ENCODE data around the gene VEGFC. TPM values are rescaled to one million over a fixed set of nuclear protein-coding genes. Genes with fewer than 3 reads are reported as not detected.

Gene VEGFC
- total RNA-seq, 4 donors from 2014 or later, result 2.6 to 14.9 (median 5.4) TPM

- Histone ChIP-seq H3K36me3 (no peaks in the 10 kb centered on the region), H3K4me3 (no peak overlapping the region), H3K27me3 (no peaks in the 10 kb centered on the region), H3K27ac (no peak overlapping the region), H3K9me3 (no peaks in the 10 kb centered on the region), H3K4me1 (no peaks in the 10 kb centered on the region)
- no peak for TF ChIP-seq CTCF (IDR thresholded peaks at IDR 0.05)
- TF ChIP-seq POLR2A (IDR thresholded peaks at IDR 0.05), result no peak
- no peak for DNase-seq
Observed at GRCh38 chr4:176742211-176742610, 50.5 kb downstream of the VEGFC start.

- Histone ChIP-seq H3K27ac (no peak overlapping the region), H3K9me3 (no peaks in the 10 kb centered on the region), H3K27me3 (no peaks in the 10 kb centered on the region), H3K4me3 (no peak overlapping the region), H3K4me1 (no peaks in the 10 kb centered on the region), H3K36me3 (no peaks in the 10 kb centered on the region)
- DNase-seq, result no peak
- TF ChIP-seq CTCF (IDR thresholded peaks at IDR 0.05) (no peak), POLR2A (IDR thresholded peaks at IDR 0.05) (no peak)
Observed at GRCh38 chr4:176741253-176741652, 51.5 kb downstream of the VEGFC start.

- no peak for DNase-seq
- no peaks in the 10 kb centered on the region for H3K27me3 ChIP-seq
- H3K27ac ChIP-seq, result no peak overlapping the region
- TF ChIP-seq CTCF (IDR thresholded peaks at IDR 0.05) (no peak), POLR2A (IDR thresholded peaks at IDR 0.05) (no peak)
- no peaks in the 10 kb centered on the region for H3K9me3 ChIP-seq
- no peak overlapping the region for H3K4me3 ChIP-seq
- H3K36me3 ChIP-seq, result no peaks in the 10 kb centered on the region
- H3K4me1 ChIP-seq, result no peaks in the 10 kb centered on the region
Observed at GRCh38 chr4:176735300-176735699, 57.4 kb downstream of the VEGFC start.

- no peaks in the 10 kb centered on the region for H3K4me1 ChIP-seq
- H3K9me3 ChIP-seq, result no peaks in the 10 kb centered on the region
- H3K27ac ChIP-seq, result no peak overlapping the region
- no peaks in the 10 kb centered on the region for H3K36me3 ChIP-seq
- no peak for DNase-seq
- no peak overlapping the region for H3K4me3 ChIP-seq
- no peaks in the 10 kb centered on the region for H3K27me3 ChIP-seq
- TF ChIP-seq CTCF (IDR thresholded peaks at IDR 0.05), result no peak
- no peak for TF ChIP-seq POLR2A (IDR thresholded peaks at IDR 0.05)
Observed at GRCh38 chr4:176734461-176734860, 58.3 kb downstream of the VEGFC start.

GRCh38 chr4:176729489-176729888 is 63.2 kb downstream of the VEGFC start:
- Histone ChIP-seq H3K27me3 (no peaks in the 10 kb centered on the region), H3K9me3 (no peaks in the 10 kb centered on the region), H3K4me1 (no peaks in the 10 kb centered on the region), H3K27ac (no peak overlapping the region), H3K36me3 (no peaks in the 10 kb centered on the region), H3K4me3 (no peak overlapping the region)
- DNase-seq, result no peak
- TF ChIP-seq CTCF (IDR thresholded peaks at IDR 0.05) (no peak), POLR2A (IDR thresholded peaks at IDR 0.05) (no peak)

GRCh38 chr4:176726803-176727202 is 65.9 kb downstream of the VEGFC start:
- Histone ChIP-seq H3K36me3 (no peaks in the 10 kb centered on the region), H3K4me3 (no peak overlapping the region), H3K9me3 (no peaks in the 10 kb centered on the region), H3K4me1 (no peaks in the 10 kb centered on the region), H3K27ac (no peak overlapping the region), H3K27me3 (no peaks in the 10 kb centered on the region)
- TF ChIP-seq CTCF (IDR thresholded peaks at IDR 0.05), result no peak
- TF ChIP-seq POLR2A (IDR thresholded peaks at IDR 0.05), result no peak
- no peak for DNase-seq

Measured in Peyer's patch (tissue), 4 donors.